UCSD-AML1 (cell line): ENCODE data around the gene MAGI1.

Experiments used
- DNase-seq: peaks from one replicate; lab custom pipeline; 2025; ENCODE audit not compliant: unreplicated experiment; lab: John Stamatoyannopoulos, UW

MAGI1 gene

DNA sequence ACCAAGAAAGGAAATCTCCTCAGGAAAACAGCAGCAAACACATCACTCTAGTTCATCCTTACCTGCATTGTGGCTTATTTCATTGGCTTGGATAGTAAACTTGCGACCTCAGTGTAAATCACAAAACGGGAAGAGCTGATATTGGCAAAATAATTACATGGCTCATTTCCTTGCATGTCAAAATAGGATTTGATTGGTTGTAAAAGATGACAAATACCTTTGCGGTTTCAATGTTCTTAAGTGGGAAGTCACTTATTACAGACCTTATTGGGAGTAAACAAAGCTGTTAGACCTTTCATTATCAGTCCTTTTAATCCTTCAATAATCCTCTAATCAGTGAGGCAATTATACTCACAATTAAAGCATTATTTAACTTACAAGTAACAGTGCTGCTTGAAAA is 590.6 kb downstream of the MAGI1 start:
- DNase-seq: no peak

DNA sequence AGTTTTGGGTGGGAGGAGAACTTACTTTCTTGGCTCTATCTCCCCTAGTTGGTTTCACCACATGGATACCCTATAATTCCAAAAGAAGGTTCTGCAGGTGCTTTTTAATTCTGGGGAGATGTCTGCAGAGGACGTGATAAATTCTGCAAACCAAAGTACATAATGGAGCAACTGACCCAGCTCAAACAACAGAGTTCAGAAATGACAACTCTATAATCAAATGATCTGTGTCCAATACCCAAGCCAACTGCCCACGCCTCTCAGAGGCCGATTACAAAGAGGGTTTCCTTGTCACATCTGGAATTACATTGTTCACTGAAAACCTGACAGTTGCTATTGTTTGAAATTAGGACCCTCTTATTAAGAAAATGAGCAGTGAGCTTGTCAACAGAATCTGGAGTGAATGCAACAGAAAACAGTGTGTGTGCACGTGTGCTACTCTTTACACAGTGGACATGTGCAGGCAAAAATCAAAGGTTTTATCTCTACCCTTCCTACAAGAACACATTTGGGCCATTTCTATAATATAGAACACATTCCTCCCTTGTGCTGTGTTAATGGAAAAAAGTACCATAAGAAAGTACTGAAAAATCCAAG is 593.0 kb downstream of the MAGI1 start:
- no peak for DNase-seq

DNA sequence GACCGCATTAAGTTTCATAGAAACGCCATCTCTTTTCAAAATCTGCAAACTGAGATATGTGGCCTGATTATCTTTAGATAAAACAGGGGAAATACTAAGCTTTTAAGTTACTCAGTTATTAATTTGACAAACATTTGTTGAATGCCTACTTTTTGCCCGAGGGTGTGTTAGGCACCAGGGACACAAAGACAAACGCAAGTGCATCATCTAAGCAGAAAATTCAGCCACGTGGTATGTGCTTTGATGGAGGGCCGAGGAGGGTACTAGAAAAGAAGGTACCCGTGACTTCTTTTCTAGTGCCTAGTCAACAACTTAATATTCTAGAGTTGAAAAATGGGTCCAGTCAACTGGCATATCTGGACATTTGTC is 594.3 kb downstream of the MAGI1 start:
- no peak for DNase-seq

DNA sequence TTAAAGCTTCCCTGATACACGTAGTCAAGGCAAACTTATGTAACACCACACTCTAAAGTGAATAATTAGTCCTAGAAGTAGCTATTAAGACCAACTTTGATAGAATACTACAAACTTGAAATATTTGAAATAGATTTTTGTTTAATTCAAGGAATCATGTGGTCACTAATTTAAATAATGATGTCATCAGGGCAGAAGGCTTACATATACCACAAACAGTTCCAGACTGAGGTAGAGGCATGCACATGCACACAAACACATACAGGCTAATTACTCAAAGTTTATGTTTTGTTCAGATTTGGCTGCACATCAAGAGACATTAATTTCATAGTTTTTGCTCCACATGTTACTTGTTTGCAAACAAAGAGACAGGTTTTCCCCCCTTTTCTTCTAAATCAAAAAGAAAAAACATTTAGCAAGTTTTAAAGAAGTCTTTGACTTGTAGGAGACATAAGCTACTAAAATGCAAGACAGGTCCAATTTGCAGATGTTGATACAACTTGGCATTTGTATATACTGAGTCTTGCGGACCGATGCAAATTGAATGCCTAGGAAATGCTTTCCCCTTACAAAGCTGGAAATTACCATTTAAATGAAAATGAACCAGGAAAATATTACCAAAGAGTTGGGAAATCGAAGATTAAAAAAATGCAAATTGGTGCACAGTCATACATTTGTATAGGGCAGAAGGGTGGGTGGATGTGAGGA is 594.8 kb downstream of the MAGI1 start:
- DNase-seq: no peak

DNA sequence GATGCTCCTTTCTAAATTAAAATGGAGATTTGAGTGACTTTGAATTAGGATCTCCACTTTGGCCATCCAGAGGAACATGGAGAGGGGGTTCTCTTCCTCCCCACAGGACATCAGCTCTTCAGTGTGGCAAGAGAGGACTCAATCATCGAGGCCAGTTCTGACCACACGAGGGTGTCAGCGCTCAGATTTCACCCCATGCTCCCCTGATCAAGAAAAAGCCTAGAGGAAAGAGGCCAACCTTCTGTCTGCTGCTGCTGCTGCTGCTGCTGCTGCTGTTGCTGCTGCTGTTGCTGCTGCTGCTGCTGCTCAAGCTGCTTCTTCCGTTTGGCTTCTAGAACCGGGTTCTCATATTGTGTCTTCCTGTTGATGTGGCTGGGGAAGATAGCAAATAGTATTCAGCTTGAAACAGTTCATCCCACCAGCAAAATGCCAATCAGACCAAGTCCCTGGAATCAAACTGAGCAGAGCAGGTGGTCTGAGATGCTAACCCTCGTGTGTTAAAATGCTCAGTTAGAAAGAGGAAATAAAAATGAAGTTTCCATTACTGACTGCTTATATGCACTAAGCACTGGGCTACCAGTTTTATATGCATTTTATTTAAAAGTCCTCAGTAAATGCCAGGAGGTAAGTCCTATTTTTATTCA is 599.0 kb downstream of the MAGI1 start:
- DNase-seq: no peak

DNA sequence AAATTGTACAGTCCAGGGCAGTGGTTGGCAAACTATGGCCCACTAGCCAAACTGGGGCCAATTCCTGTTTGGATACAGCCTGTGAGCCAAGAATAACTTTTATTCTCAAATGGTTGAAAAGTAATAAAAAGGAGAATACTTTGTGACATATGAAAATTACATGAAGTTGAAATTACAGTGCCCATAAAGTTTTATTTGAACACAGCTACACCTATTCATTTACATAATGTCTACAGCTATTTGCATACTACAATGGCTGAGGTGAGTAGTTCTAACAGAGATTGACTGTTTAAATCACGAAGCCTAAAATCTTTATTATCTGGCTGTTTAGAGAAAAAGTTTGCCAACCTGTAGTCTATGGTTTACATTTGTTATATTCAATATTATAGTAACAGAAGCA is 600.1 kb downstream of the MAGI1 start:
- DNase-seq: no peak

DNA sequence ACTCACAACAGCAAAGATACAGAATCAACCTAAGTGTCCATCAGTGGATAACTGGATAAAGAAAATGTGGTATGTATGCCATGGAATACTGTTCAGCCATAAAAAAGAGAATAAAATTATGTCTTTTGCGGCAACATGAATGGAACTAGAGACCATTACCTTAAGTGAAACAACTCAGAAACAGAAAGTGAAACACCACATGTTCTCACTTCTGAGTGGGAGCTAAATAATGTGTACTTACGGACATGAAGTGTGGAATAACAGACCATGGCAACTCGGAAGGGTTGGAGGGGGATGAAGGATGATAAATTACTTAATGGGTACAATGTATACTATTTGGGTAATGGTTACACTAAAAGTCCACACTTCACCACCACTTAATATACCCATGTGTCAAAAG is 600.6 kb downstream of the MAGI1 start:
- no peak for DNase-seq

DNA sequence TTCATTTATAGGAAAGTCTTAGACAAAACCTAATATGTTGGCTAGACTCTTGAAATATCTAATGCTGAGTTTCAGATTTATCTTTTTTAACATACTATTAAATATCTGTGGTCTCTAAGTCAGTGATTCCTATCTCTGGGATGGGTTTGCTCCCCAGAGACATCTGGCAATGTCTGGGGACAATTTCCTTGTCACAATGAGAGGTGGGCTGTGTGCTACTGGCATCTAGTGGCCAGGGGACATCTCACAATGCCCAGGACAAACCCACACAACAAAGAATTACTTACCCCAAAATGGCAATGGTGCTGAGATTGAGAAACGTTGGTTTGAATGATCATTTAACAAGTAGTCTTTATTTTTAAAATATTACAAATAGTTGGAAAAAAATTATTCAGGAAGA is 602.1 kb downstream of the MAGI1 start:
- DNase-seq: no peak

DNA sequence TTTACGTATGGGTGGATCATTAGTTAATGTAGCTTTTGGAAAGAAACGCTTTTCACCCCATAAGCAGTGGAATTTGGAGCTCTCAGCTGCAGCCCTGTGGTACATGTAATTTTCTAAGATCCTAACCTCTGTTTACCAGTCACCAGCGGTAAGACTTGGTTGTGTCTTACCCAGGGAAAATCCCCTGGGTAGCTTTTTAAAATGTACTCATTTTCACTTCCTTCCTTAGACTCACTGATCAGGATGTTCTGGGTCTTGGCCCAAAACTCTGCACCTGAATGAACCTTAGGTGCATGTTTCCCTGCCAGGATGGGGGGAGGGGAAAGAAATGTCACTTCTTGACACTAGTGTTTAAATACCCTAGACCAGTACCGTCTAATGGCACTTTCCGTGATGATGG is 605.2 kb downstream of the MAGI1 start:
- DNase-seq: no peak

DNA sequence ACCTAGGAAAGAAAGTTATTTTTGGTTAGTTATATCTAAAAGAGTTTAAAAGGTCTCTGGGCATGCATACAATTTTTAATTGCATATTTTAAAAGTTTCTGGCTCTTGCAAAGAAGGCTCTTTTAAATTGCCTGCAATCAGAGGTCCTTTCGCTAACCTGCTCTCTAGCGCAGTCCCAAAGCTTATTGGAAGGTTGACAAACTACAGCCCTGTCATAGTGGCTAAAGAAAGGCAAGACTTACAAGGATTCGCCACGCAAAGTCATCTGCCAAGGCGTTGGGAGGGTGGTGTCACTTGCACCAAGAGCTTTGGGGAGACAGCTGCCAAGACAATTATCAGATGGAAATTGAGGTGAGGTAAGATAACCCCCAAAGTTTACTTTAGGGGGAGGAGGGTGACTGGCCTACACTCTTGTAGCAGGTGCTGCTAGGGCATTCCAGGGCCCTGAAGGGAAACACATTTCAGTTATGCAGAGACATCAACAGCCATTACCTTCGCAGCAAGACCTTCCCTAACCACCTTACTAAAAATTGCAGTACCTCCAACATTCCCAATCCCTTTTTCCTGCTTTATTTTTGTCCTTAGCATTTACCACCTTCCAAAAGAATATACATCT is 606.2 kb downstream of the MAGI1 start:
- no peak for DNase-seq

DNA sequence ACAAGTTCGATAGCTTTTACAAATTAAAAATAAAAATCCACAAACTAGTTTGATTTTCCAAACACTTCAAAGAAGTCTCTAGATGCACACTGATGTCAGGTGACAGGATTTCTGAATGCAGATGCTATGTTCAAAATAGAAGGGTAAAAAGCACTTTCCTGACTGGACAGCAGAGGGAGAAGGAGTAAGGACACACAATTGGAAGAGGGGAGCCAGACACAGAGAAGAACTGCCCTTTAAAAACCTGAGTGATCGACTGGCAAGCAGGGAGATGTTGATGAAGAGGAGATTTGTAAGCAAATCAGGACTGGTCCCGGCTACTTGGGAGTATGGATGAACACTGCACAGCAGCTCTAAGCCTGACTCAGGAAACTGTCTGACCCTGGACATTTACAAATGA is 612.8 kb downstream of the MAGI1 start:
- no peak for DNase-seq

DNA sequence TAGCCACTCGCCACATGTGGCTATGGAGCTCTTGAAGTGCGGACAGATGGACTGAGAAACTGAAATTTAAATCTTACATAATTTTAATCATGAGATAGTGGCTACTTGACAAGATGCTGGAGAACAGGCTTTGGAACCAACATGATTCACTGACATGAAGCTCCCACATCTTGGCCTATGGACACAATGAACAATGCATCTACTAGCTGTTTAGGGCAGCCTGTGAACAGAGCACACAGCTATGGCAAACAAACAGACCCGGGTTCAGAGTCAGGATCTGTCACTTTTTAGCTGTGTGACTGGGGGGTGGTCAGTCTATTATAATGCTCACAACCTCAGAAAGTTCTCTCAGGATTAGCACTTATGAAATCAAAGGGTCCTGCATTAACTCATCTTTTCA is 616.6 kb downstream of the MAGI1 start:
- no peak for DNase-seq

DNA sequence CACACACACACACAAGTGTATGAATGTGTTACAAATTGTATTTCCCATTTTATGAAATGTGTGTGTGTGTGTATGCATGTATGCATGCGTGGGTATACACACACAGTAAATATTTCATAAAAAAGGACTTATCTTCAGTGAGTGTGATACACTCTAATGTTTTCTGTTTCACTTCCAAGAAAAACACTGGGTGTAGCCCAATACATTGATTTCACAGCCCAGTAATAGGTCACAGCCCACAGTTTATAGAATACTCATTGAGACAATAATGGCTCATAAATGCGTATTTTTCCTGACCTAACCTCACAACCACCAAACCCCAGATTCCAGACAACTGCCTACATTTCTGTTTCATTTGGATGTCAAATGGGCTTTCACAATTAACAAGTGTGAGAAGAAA is 619.5 kb downstream of the MAGI1 start:
- no peak for DNase-seq

DNA sequence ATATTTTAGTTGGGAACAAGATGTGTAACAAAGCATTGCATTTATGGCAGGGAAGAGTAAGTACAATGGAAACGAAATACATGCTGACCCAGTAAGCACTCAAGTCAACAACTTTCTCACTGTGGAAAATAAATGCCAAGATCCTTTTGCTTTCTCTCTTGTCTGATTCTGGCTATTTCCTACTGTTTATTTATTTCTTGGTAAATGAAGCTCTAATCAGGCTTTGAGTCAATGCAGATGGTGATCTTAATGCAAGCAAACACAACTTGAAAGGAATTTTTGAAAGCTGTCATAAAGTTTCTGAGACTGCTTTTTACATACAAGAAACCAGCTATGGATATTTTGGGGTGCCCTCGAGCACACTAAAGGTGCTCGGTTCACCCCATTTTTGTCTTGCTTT is 624.8 kb downstream of the MAGI1 start:
- no peak for DNase-seq

DNA sequence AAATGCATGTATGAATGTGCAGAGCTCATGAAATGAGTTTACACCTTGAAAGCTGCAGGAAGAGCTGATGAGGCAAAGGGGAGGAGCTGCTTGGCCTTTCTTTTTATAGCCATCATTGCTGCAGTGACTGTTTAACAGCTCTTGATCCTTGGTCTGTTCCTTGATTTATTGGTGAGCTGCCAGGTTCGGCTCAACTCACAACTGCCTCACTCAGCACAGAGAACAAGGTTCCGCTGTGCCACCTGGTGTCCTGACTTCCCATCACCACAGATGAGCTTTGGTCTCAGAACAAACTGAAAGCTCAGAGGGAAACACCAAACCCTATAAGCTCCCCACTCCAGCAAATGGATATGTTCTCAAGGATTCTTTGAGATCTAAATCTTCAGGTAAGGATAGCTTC is 626.1 kb downstream of the MAGI1 start:
- DNase-seq: no peak

DNA sequence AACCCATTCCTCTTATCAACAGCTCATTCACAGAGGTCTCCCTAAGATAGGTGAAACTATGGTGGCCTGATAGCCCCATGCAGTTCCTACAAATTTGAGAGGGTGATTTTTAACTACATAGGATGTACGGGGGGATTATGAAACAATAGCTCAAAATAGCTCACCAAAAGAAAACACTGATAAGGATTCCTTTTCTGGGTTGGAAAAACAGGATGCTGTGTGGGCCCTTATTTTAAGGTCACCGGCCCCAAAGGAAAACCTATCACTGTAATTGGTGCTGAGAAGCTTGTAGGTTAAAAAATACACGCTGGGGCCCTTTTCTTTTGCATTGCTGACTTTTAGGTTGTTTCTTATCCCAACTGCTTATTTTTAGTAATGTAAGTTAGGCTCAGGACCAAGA is 627.4 kb downstream of the MAGI1 start:
- DNase-seq: no peak

DNA sequence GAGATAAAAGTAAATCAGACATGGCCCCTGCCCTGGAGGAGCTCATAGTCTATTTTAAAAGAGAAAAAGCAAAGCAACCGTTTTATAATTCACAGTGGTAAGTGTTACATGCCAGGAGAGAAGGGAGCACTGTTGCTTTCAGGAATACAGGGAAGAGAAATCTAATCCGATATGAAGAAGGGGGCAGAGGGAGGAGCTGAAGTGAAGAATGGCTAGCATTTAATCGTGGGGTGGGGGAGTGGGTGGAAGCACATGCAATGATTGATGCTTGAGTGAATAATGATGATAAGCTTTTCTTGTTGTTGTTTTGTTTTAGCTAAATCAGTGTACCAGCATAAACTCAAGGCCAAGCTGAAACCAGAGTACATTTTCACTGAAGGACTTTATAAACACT is 629.5 kb downstream of the MAGI1 start:
- no peak for DNase-seq

DNA sequence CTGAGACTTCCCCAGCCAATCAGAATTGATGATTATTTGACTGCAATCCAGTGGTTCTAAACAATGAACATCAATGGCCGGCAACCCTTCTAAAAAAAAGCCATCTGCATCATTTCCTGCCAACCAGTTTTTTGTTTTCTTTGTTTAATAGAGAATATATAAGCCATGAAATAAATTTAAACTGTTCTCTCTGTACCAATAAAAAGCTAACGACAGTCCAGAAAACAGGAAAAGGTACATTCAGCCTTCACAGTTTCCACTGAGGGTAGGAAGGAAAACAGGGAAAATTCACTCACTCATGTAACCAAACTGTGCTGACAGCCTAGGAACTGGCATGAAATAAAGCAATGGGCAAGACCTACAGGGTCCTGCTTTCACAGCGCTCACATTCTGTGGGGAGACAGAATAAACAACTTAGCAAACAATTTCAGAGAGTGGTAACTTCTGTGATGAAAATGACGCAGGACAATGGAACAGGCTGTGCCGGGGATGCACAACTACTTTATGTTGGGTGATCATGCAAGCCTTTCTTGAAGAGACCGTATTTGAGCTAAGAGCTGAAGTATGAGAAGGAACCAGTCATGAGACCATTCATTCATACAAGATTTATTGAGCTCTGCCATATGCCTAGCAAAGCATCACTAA is 630.1 kb downstream of the MAGI1 start:
- DNase-seq: no peak

DNA sequence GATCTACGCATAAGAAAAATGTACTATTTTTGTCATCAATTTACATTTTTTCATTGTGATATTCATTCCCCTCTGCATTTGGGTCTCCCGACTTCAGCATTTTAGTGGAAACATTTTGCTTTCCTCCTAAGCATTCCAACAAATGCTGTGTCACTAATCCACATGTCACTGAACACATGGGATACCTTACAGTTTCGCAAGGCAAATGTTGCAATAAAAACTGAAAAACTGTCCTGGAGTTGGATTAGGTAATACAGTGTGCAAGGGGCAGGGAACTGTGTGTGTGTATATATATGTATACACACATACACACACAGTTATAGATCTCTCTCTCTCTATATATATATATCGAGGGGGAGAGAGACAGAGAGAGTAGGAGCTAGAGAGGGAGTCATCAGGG is 632.2 kb downstream of the MAGI1 start:
- DNase-seq: no peak

DNA sequence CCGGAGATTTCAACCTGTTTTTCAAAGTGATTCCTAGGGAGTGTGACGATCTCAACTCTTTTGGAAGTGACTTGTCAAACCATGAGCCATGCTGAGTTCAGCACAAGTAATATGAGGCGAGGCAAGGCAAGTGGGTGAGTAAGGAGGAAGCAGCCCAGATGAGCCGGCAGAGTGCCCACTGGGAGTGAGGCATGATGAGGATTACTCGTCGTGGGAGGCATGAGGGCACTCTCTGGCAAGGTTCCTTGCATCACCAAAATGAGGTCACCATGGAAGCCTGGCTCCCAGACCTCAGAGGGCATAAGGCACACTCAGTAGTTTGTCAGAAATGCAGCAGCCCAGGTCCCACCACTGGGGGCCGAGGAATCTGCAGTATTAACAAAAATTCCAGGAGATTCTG is 636.1 kb downstream of the MAGI1 start:
- no peak for DNase-seq

DNA sequence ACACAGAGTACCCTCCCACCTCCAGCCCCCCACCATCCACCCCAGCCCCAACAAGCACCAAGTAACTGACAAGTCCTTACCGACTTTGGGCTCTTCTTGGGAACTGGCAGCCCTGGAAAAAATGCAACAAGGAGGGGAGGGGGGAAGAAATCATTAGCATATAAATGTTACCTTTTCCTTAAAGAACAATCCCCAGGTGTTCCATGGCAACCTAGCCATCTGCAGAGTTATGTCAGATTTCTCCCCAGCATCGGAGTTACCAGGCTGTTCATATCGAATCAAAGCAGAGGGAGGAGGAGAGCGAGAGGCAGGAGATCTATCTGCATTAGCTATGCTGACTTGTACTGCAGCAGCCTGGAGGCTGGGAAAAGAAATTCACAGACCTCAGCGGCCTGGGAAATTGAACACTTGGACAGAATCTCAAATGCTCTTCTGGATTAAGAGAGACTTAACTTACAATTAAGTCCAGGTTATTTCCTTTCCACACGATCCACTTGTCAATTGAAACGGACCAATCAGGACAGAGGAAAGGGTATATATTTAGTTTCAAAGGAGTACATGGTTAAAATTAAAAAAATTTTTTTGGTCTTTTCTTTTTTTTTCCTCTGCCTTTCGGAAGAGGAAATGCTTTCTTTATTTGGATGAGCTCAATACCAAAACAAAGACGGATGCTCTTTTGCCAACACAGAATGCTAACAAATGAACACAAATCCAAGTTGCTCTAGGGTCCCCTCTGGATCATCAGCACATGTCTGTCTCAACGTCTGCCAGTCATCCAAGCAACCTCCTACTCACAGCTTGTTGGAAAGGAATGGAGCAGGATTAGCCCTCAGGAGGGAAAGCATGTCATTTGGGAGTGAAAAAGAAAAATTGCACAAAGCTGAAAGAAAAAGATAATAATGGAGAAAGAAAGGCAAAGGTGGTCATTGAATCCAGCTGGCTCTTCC is 637.1 kb downstream of the MAGI1 start:
- DNase-seq: no peak
